ENCODE data around the gene INS. TPM values are rescaled to one million over a fixed set of nuclear protein-coding genes. Genes with fewer than 3 reads are reported as not detected.

Gene INS
- total and polyA plus RNA-seq, 10 of the 15 experiments (the other 5 are each of a cell fraction or from before 2014, with no cell fraction given) = not detected

DNA sequence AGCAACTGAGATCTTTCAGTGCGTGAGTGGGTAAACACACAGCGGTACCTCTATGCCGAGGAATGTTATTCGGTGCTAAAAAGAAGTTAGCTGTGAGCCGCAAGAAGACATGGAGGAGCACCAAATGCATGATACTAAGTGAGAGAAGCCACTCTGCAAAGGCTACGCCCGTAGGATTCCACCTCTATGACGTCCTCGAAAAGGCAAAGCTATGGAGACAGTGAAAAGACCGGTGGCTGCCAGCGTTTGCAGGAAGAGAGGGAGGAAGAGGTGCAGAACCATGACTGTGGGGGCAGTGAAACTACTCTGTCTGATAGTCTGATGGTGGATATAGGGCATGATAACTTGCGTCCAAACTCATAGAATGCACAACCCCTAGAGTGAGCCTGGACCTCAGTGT lies 50.5 kb downstream of the INS start:
- BruUV-seq (replicated peaks) = no TSS peak
- Histone ChIP-seq H3K27ac (ENCODE audit: control insufficient read depth, insufficient read depth) (no peak overlapping the region), H3K36me3 (ENCODE audit: control insufficient read depth in 2 of 2, insufficient read depth in 2 of 2, low read length in 1 of 2) (no peaks in the 10 kb centered on the region), H3K4me2 (ENCODE audit: control insufficient read depth, insufficient read depth) (no peak overlapping the region), H3K27me3 (replicated peaks in 1 of 2; ENCODE audit: control insufficient read depth in 2 of 2, insufficient read depth in 2 of 2, low read length in 1 of 2) (no peaks in the 10 kb centered on the region; a peak in 2 of 4 replicates), H3K79me2 (ENCODE audit: control insufficient read depth, insufficient read depth, low read length) (no peaks in the 10 kb centered on the region), H2AFZ (ENCODE audit: control insufficient read depth, low read depth, low read length) (no peak overlapping the region), H3K9me3 (replicated peaks; ENCODE audit: control insufficient read depth, insufficient read depth, low read length) (no peaks in the 10 kb centered on the region; the same call in 2 of the 3 replicates), H3K9ac (ENCODE audit: control insufficient read depth, insufficient read depth, low read length) (no peak overlapping the region), H3K4me3 (no peak overlapping the region), H3K4me1 (ENCODE audit: control insufficient read depth, insufficient read depth, low read length) (no peaks in the 10 kb centered on the region), H4K20me1 (ENCODE audit: control insufficient read depth, insufficient read depth) (no peaks in the 10 kb centered on the region)
- no peak for DNase-seq (ENCODE audit: low read depth, low spot score)
- in situ Hi-C loops (cut with MboI) (no loop called here), intact Hi-C loops (cut with micrococcal nuclease; ENCODE audit: unreplicated experiment) (no loop called here)
- no peak for ATAC-seq
- ChIA-PET SMC1A (ENCODE audit: uncharacterized antibody, unreplicated experiment) (no interaction called here), RAD21 (ENCODE audit: unreplicated experiment) (no interaction called here), POLR2A (no interaction called here), CTCF (interaction anchor here (0.6 kb wide), 1 partner anchor 42 kb away, joined by 3 read pairs; no protein-coding TSS in a partner anchor)
- no peak for FAIRE-seq
- WGBS (ENCODE audit: insufficient coverage, insufficient replicate concordance, low lambda C conversion rate, missing lambda C conversion rate) = 62% methylated on average over 12 of the region's 12 CpGs
- TF ChIP-seq, protein P1, sequence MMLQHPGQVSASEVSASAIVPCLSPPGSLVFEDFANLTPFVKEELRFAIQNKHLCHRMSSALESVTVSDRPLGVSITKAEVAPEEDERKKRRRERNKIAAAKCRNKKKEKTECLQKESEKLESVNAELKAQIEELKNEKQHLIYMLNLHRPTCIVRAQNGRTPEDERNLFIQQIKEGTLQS (IDR thresholded peaks at IDR 0.05; ENCODE audit: borderline replicate concordance, extremely low read depth, low read depth, low read length) = no peak

MicroRNAs within 50 kb of the gene (microRNA counts, 767-probe panel; counts per million panel counts)
- microRNA hsa-miR-483-3p = 2,083 counts per million, percentile 77 among the panel's probes with 10 or more counts
- 1,244 counts per million, percentile 41 among the panel's probes with 10 or more counts for microRNA hsa-miR-483-5p

Small RNAs within 50 kb of the gene (microRNA-seq; reads per million reads assigned to microRNA genes)
- gene MIR4686 = not detected
- not detected for gene MIR483

Small RNAs within 50 kb of the gene (small RNA-seq; reads per million reads assigned to genes)
- not detected for gene MIR4686
- gene MIR483 = not detected

Other genes starting within 250 kb of the INS start
Only the 7 nearest of the 10 such genes appear.
- gene MRPL23, start 213.9 kb downstream of the INS start, total RNA-seq (2014; rRNA removed) = 190 and 198 TPM in 2 replicates
- gene MRPL23, start 213.9 kb downstream of the INS start, total RNA-seq (2014; rRNA removed; fragmentation: Illumina TruSeq; extraction: Trizol) = 103 and 111 TPM in 2 replicates
- 141 and 143 TPM in 2 replicates for gene MRPL23, start 213.9 kb downstream of the INS start, total RNA-seq (2021)
- gene MRPL23, start 213.9 kb downstream of the INS start, polyA plus RNA-seq (2011; rRNA removed) = 48.9 and 101 TPM in 2 replicates
- 41.6 and 97.6 TPM in 2 replicates for gene MRPL23, start 213.9 kb downstream of the INS start, polyA plus RNA-seq (2014; fragmentation: Illumina TruSeq; extraction: Trizol)
- gene MRPL23, start 213.9 kb downstream of the INS start, polyA plus RNA-seq (2014; fragmentation: Nextera tagmentation; extraction: Ambion mirVana) = 1 to 10 TPM; 1.6 to 2.5 TPM
- gene MRPL23, start 213.9 kb downstream of the INS start, polyA plus RNA-seq (2014; rRNA removed) = 201 and 230 TPM in 2 replicates
- gene MRPL23, start 213.9 kb downstream of the INS start, polyA plus RNA-seq (2016; fragmentation: Nextera tagmentation; extraction: Ambion mirVana) = 100 to 1,000 TPM; 187 to 207 TPM
- 0.11 TPM in 1 of 2 replicates, not detected in the other for gene H19, start 163.4 kb downstream of the INS start, total RNA-seq (2014; rRNA removed)
- not detected in 2 replicates for gene H19, start 163.4 kb downstream of the INS start, total RNA-seq (2014; rRNA removed; fragmentation: Illumina TruSeq; extraction: Trizol)
- 1.1 and 1.2 TPM in 2 replicates for gene H19, start 163.4 kb downstream of the INS start, total RNA-seq (2021)
- gene H19, start 163.4 kb downstream of the INS start, polyA plus RNA-seq (2011; rRNA removed) = 0.07 and 0.10 TPM in 2 replicates
- gene H19, start 163.4 kb downstream of the INS start, polyA plus RNA-seq (2014; fragmentation: Illumina TruSeq; extraction: Trizol) = 0.04 TPM in 1 of 2 replicates, not detected in the other
- not detected for gene H19, start 163.4 kb downstream of the INS start, polyA plus RNA-seq (2014; fragmentation: Nextera tagmentation; extraction: Ambion mirVana)
- 0.53 TPM in 1 of 2 replicates, not detected in the other for gene H19, start 163.4 kb downstream of the INS start, polyA plus RNA-seq (2014; rRNA removed)
- not detected for gene H19, start 163.4 kb downstream of the INS start, polyA plus RNA-seq (2016; fragmentation: Nextera tagmentation; extraction: Ambion mirVana)
- gene IGF2, start 21.8 kb downstream of the INS start, total RNA-seq (2014; rRNA removed) = not detected in 2 replicates
- not detected in 2 replicates for gene IGF2, start 21.8 kb downstream of the INS start, total RNA-seq (2014; rRNA removed; fragmentation: Illumina TruSeq; extraction: Trizol)
- 0.35 and 0.41 TPM in 2 replicates for gene IGF2, start 21.8 kb downstream of the INS start, total RNA-seq (2021)
- 0.03 TPM in 1 of 2 replicates, not detected in the other for gene IGF2, start 21.8 kb downstream of the INS start, polyA plus RNA-seq (2011; rRNA removed)
- gene IGF2, start 21.8 kb downstream of the INS start, polyA plus RNA-seq (2014; fragmentation: Illumina TruSeq; extraction: Trizol) = not detected in 2 replicates
- not detected for gene IGF2, start 21.8 kb downstream of the INS start, polyA plus RNA-seq (2014; fragmentation: Nextera tagmentation; extraction: Ambion mirVana)
- not detected in 2 replicates for gene IGF2, start 21.8 kb downstream of the INS start, polyA plus RNA-seq (2014; rRNA removed)
- not detected for gene IGF2, start 21.8 kb downstream of the INS start, polyA plus RNA-seq (2016; fragmentation: Nextera tagmentation; extraction: Ambion mirVana)
- gene TH, start 10.6 kb upstream of the INS start, total RNA-seq (2014; rRNA removed) = not detected in 2 replicates
- not detected in 2 replicates for gene TH, start 10.6 kb upstream of the INS start, total RNA-seq (2014; rRNA removed; fragmentation: Illumina TruSeq; extraction: Trizol)
- gene TH, start 10.6 kb upstream of the INS start, total RNA-seq (2021) = not detected in 2 replicates
- gene TH, start 10.6 kb upstream of the INS start, polyA plus RNA-seq (2011; rRNA removed) = not detected in 2 replicates
- not detected in 2 replicates for gene TH, start 10.6 kb upstream of the INS start, polyA plus RNA-seq (2014; fragmentation: Illumina TruSeq; extraction: Trizol)
- not detected for gene TH, start 10.6 kb upstream of the INS start, polyA plus RNA-seq (2014; fragmentation: Nextera tagmentation; extraction: Ambion mirVana)
- not detected in 2 replicates for gene TH, start 10.6 kb upstream of the INS start, polyA plus RNA-seq (2014; rRNA removed)
- gene TH, start 10.6 kb upstream of the INS start, polyA plus RNA-seq (2016; fragmentation: Nextera tagmentation; extraction: Ambion mirVana) = not detected
- gene ASCL2, start 109.4 kb upstream of the INS start, total RNA-seq (2014; rRNA removed) = not detected in 2 replicates
- gene ASCL2, start 109.4 kb upstream of the INS start, total RNA-seq (2014; rRNA removed; fragmentation: Illumina TruSeq; extraction: Trizol) = not detected in 2 replicates
- gene ASCL2, start 109.4 kb upstream of the INS start, total RNA-seq (2021) = not detected in 2 replicates
- gene ASCL2, start 109.4 kb upstream of the INS start, polyA plus RNA-seq (2011; rRNA removed) = not detected in 2 replicates
- gene ASCL2, start 109.4 kb upstream of the INS start, polyA plus RNA-seq (2014; fragmentation: Illumina TruSeq; extraction: Trizol) = not detected in 2 replicates
- not detected for gene ASCL2, start 109.4 kb upstream of the INS start, polyA plus RNA-seq (2014; fragmentation: Nextera tagmentation; extraction: Ambion mirVana)
- gene ASCL2, start 109.4 kb upstream of the INS start, polyA plus RNA-seq (2014; rRNA removed) = not detected in 2 replicates
- not detected for gene ASCL2, start 109.4 kb upstream of the INS start, polyA plus RNA-seq (2016; fragmentation: Nextera tagmentation; extraction: Ambion mirVana)
- 0.05 and 0.11 TPM in 2 replicates for gene C11orf21, start 140.7 kb upstream of the INS start, total RNA-seq (2014; rRNA removed)
- not detected in 2 replicates for gene C11orf21, start 140.7 kb upstream of the INS start, total RNA-seq (2014; rRNA removed; fragmentation: Illumina TruSeq; extraction: Trizol)
- 0.26 TPM in 1 of 2 replicates, not detected in the other for gene C11orf21, start 140.7 kb upstream of the INS start, total RNA-seq (2021)
- 0.06 TPM in 1 of 2 replicates, not detected in the other for gene C11orf21, start 140.7 kb upstream of the INS start, polyA plus RNA-seq (2011; rRNA removed)
- 0.04 TPM in 1 of 2 replicates, not detected in the other for gene C11orf21, start 140.7 kb upstream of the INS start, polyA plus RNA-seq (2014; fragmentation: Illumina TruSeq; extraction: Trizol)
- gene C11orf21, start 140.7 kb upstream of the INS start, polyA plus RNA-seq (2014; fragmentation: Nextera tagmentation; extraction: Ambion mirVana) = not detected
- not detected in 2 replicates for gene C11orf21, start 140.7 kb upstream of the INS start, polyA plus RNA-seq (2014; rRNA removed)
- not detected for gene C11orf21, start 140.7 kb upstream of the INS start, polyA plus RNA-seq (2016; fragmentation: Nextera tagmentation; extraction: Ambion mirVana)
- gene TSPAN32, start 140.8 kb upstream of the INS start, total RNA-seq (2014; rRNA removed) = not detected in 2 replicates
- not detected in 2 replicates for gene TSPAN32, start 140.8 kb upstream of the INS start, total RNA-seq (2014; rRNA removed; fragmentation: Illumina TruSeq; extraction: Trizol)
- not detected in 2 replicates for gene TSPAN32, start 140.8 kb upstream of the INS start, total RNA-seq (2021)
- 0.09 TPM in 1 of 2 replicates, not detected in the other for gene TSPAN32, start 140.8 kb upstream of the INS start, polyA plus RNA-seq (2011; rRNA removed)
- not detected in 2 replicates for gene TSPAN32, start 140.8 kb upstream of the INS start, polyA plus RNA-seq (2014; fragmentation: Illumina TruSeq; extraction: Trizol)
- gene TSPAN32, start 140.8 kb upstream of the INS start, polyA plus RNA-seq (2014; fragmentation: Nextera tagmentation; extraction: Ambion mirVana) = not detected
- gene TSPAN32, start 140.8 kb upstream of the INS start, polyA plus RNA-seq (2014; rRNA removed) = 0.08 TPM in 1 of 2 replicates, not detected in the other
- under 1 TPM in 1 of 2 experiments, not detected in 1; 0.08 TPM for gene TSPAN32, start 140.8 kb upstream of the INS start, polyA plus RNA-seq (2016; fragmentation: Nextera tagmentation; extraction: Ambion mirVana)